Liver (tissue), 9 donors: ENCODE results near the gene PGAP6. TPM values are rescaled to one million over a fixed set of nuclear protein-coding genes. Genes with fewer than 3 reads are reported as not detected.

Experiments used
- DNase-seq: peaks from one replicate; pipeline ENCODE4 v3.0.0-alpha.2; 2017; ENCODE audit warnings: low spot score
- H3K27ac ChIP-seq, 2 donors: one replicate each; pipeline ENCODE4 v1.7.0; 2013; ENCODE audit warnings: inconsistent platforms in 2 of 2, low read length in 2 of 2, control low read depth in 1 of 2, low read depth in 1 of 2, mild to moderate bottlenecking in 1 of 2
- H3K27me3 ChIP-seq, 4 donors: one replicate each; pipeline versions ENCODE4 v1.6.1 to v1.7.0; 2013; ENCODE audit warnings: low read length in 3 of 4, inconsistent platforms in 1 of 4, mild to moderate bottlenecking in 1 of 4, moderate library complexity in 1 of 4; ENCODE audit not compliant: control insufficient read depth in 4 of 4, insufficient read depth in 4 of 4
- H3K36me3 ChIP-seq, 4 donors: one replicate each; pipeline versions ENCODE4 v1.6.1 to v1.7.0; 2013; ENCODE audit warnings: low read length in 3 of 4, mild to moderate bottlenecking in 3 of 4, low read depth in 1 of 4, moderate library complexity in 1 of 4; ENCODE audit not compliant: control insufficient read depth in 4 of 4, insufficient read depth in 3 of 4
- H3K4me1 ChIP-seq, 4 donors: one replicate each; pipeline versions ENCODE4 v1.6.1 to v1.7.0; 2013; ENCODE audit warnings: low read length in 3 of 4, mild to moderate bottlenecking in 3 of 4, moderate library complexity in 1 of 4; ENCODE audit not compliant: control insufficient read depth in 4 of 4, insufficient read depth in 4 of 4
- H3K4me3 ChIP-seq, 3 donors: one replicate each; pipeline versions ENCODE4 v1.6.1 to v1.7.0; 2013; ENCODE audit warnings: low read length in 3 of 3, control low read depth in 1 of 3, low read depth in 1 of 3, mild to moderate bottlenecking in 1 of 3
- H3K9ac ChIP-seq, 2 donors: one replicate each; pipeline ENCODE4 v1.7.0; 2013; ENCODE audit warnings: low read length in 2 of 2, mild to moderate bottlenecking in 2 of 2, moderate library complexity in 2 of 2, control low read depth in 1 of 2, low read depth in 1 of 2
- H3K9me3 ChIP-seq, 4 donors: one replicate each; pipeline versions ENCODE4 v1.6.1 to v1.7.0; 2013; ENCODE audit warnings: low read length in 3 of 4; ENCODE audit not compliant: control insufficient read depth in 4 of 4
- EGR1 ChIP-seq, 2 donors: IDR thresholded peaks; 2 replicates each; pipeline ENCODE4 v1.6.1; 2016 to 2018; ENCODE audit warnings: antibody characterized with exemption in 2 of 2, low read depth in 2 of 2
- FOXA1 ChIP-seq: IDR thresholded peaks from 2 replicates; pipeline ENCODE4 v1.6.1; 2016; ENCODE audit warnings: antibody characterized with exemption
- FOXA2 ChIP-seq: IDR thresholded peaks from 2 replicates; pipeline ENCODE4 v1.6.1; 2016; ENCODE audit warnings: antibody characterized with exemption
- GABPA ChIP-seq, 2 donors: IDR thresholded peaks in 1 of 2; conservative IDR thresholded peaks in 1 of 2; 2 replicates each; pipeline ENCODE4 v1.6.1; 2016; ENCODE audit warnings: antibody characterized with exemption in 2 of 2, mild to moderate bottlenecking in 1 of 2, moderate library complexity in 1 of 2
- HNF4A ChIP-seq, 2 donors: conservative IDR thresholded peaks; 2 replicates each; pipeline ENCODE4 v1.6.1; 2016; ENCODE audit warnings: antibody characterized with exemption in 2 of 2, mild to moderate bottlenecking in 2 of 2
- HNF4G ChIP-seq: IDR thresholded peaks from 2 replicates; pipeline ENCODE4 v1.6.1; 2016; ENCODE audit warnings: antibody characterized with exemption
- JUND ChIP-seq, 2 donors: IDR thresholded peaks; 2 replicates each; pipeline ENCODE4 v1.6.1; 2016; ENCODE audit warnings: antibody characterized with exemption in 2 of 2
- MAX ChIP-seq: IDR thresholded peaks from 2 replicates; pipeline ENCODE4 v1.6.1; 2016; ENCODE audit warnings: antibody characterized with exemption
- NR2F2 ChIP-seq: IDR thresholded peaks from 2 replicates; pipeline ENCODE4 v1.6.1; 2016; ENCODE audit warnings: antibody characterized with exemption
- REST ChIP-seq: IDR thresholded peaks from 2 replicates; pipeline ENCODE4 v1.6.1; 2016; ENCODE audit warnings: antibody characterized with exemption, mild to moderate bottlenecking
- RXRA ChIP-seq, 2 donors: IDR thresholded peaks; 2 replicates each; pipeline ENCODE4 v1.6.1; 2017 to 2018; ENCODE audit warnings: antibody characterized with exemption in 2 of 2, mild to moderate bottlenecking in 1 of 2
- SP1 ChIP-seq: IDR thresholded peaks from 2 replicates; pipeline ENCODE4 v1.6.1; 2018; ENCODE audit warnings: antibody characterized with exemption, mild to moderate bottlenecking
- YY1 ChIP-seq: IDR thresholded peaks from 2 replicates; pipeline ENCODE4 v1.6.1; 2016; ENCODE audit warnings: antibody characterized with exemption, mild to moderate bottlenecking
- ZBTB33 ChIP-seq: IDR thresholded peaks from 2 replicates; pipeline ENCODE4 v1.6.1; 2016; ENCODE audit warnings: antibody characterized with exemption
- WGBS: extraction: QIAGEN DNeasy Blood & Tissue Kit; methylation state at CpG from one replicate; pipeline ENCODE4 v1.1.7; 2013; 5-methylcytosine and 5-hydroxymethylcytosine counted together
- polyA plus RNA-seq, 2 donors: library from polyadenylated mRNA; stranded (reverse) in 1 of 2; unstranded in 1 of 2; fragments of 200-250 nt in 1 of 2; fragments of >200 nt in 1 of 2; fragmentation: Nextera tagmentation in 1 of 2; extraction: Ambion mirVana in 1 of 2; gene quantifications; one replicate each; pipeline versions ENCODE4 v1.2.1 to v1.2.3, GENCODE V29; 2013 to 2015
- total RNA-seq, 2 donors: library from RNA; depleted of rRNA; stranded (reverse); fragments of >200 nt; gene quantifications; one replicate each; pipeline ENCODE4 v1.2.3, GENCODE V29; 2014
- TF ChIP-seq, protein P1 (sequence below): IDR thresholded peaks from 2 replicates; pipeline ENCODE4 v1.6.1; 2016; ENCODE audit warnings: antibody characterized with exemption
- donor health status: healthy.
- donor health status: healthy.
- donor health status: healthy.
- donor health status: healthy.
- donor health status: healthy.

Gene PGAP6
- total and polyA plus RNA-seq, 4 donors, result 18.9 to 50.5 (median 38.0) TPM

GRCh38 chr16:381012-381788, 578 bp downstream of the PGAP6 start:
- no peak for DNase-seq
- Histone ChIP-seq H3K4me1 (peaks cover 0 to 26% (median 15%) of the 10 kb centered on the region in 4 donors), H3K36me3 (peaks cover 0 to 9% (median 3%) of the 10 kb centered on the region in 4 donors), H3K9ac (peak overlapping the region; percentile 47), H3K27ac (peak overlapping the region in 1 of 2 donors; percentile 35), H3K4me3 (peak overlapping the region; percentile 54 to 80 (median 72)), H3K27me3 (no peaks in the 10 kb centered on the region), H3K9me3 (no peaks in the 10 kb centered on the region)
- WGBS, result 2% methylated on average over 73 of the region's 73 CpGs
- TF ChIP-seq YY1, result no peak
- TF ChIP-seq HNF4G, result no peak
- TF ChIP-seq SP1, result no peak
- TF ChIP-seq JUND (IDR thresholded peaks at IDR 0.05), result no peak
- TF ChIP-seq FOXA2, result no peak
- no peak for TF ChIP-seq FOXA1
- no peak for TF ChIP-seq ZBTB33
- no peak for TF ChIP-seq GABPA (IDR thresholded peaks at IDR 0.05 in 1 of 2, conservative IDR thresholded peaks at IDR 0.05 in 1 of 2)
- TF ChIP-seq MAX, result no peak

DNA sequence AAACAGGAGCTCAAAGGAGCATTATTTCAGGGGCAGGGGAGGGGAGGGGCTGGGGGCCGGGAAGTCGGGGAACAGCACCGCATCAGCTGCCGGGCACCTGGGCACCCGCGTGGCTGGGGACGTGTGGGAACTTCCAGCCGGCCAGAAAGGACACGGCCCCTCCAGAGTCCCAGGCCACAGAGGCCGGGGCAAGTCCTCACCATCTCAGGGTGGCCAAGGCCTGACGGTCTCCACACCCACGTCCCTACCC, 1.1 kb downstream of the PGAP6 start:
- H3K4me3 ChIP-seq, result peak overlapping the region; percentile 54 to 80 (median 72)
- 15% methylated on average over 12 of the region's 12 CpGs for WGBS
- peak overlapping the region; percentile 47 for H3K9ac ChIP-seq
- no peak overlapping the region for H3K27ac ChIP-seq
- no peaks in the 10 kb centered on the region for H3K9me3 ChIP-seq
- H3K4me1 ChIP-seq, result peaks cover 0 to 26% (median 15%) of the 10 kb centered on the region in 4 donors
- H3K36me3 ChIP-seq, result peaks cover 0 to 11% (median 4%) of the 10 kb centered on the region in 4 donors
- no peaks in the 10 kb centered on the region for H3K27me3 ChIP-seq
- no peak for DNase-seq
- no peak for TF ChIP-seq JUND (IDR thresholded peaks at IDR 0.05)
- no peak for TF ChIP-seq YY1
- TF ChIP-seq, protein P1, sequence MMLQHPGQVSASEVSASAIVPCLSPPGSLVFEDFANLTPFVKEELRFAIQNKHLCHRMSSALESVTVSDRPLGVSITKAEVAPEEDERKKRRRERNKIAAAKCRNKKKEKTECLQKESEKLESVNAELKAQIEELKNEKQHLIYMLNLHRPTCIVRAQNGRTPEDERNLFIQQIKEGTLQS, result no peak
- TF ChIP-seq FOXA2, result no peak
- no peak for TF ChIP-seq NR2F2
- TF ChIP-seq MAX, result no peak
- no peak for TF ChIP-seq EGR1 (IDR thresholded peaks at IDR 0.05; ENCODE audit: low read depth in 2 of 2)
- TF ChIP-seq ZBTB33, result no peak
- TF ChIP-seq HNF4A (conservative IDR thresholded peaks at IDR 0.05), result no peak
- no peak for TF ChIP-seq REST
- no peak for TF ChIP-seq RXRA (IDR thresholded peaks at IDR 0.05)
